Loucy (cell line): ENCODE measurements around the gene TARM1.
"Not testable (repeated sequence)": the region's sequence is repeated elsewhere in the genome, so short reads cannot be mapped to it uniquely, and the experiment has no call there.

Experiments
- CTCF ChIP-seq: fragments of 200-600 bp; sonication (generic); conservative IDR thresholded peaks from 2 replicates; pipeline ENCODE4 v1.5.1; 2014; ENCODE audit warnings: mild to moderate bottlenecking, antibody characterized with exemption, low read length
- EZH2phosphoT487 ChIP-seq: fragments of 200-600 bp; IDR thresholded peaks from 2 replicates; pipeline ENCODE4 v1.6.1; 2018; ENCODE audit warnings: antibody characterized with exemption, mild to moderate bottlenecking, moderate library complexity, borderline replicate concordance

- TF ChIP-seq CTCF, EZH2phosphoT487: not testable (repeated sequence)
These were observed 14.9 kb upstream of the TARM1 start for GRCh38 chr19:54095859-54096616.
